ENCODE measurements around the gene TSC22D1.

GRCh38 chr13:44555207-44555606 is 20.9 kb downstream of the TSC22D1 start:
- no peak for TF ChIP-seq POLR2A (IDR thresholded peaks at IDR 0.05; ENCODE audit: low read depth, low read length)
- no peak for TF ChIP-seq CTCF (conservative IDR thresholded peaks at IDR 0.05; ENCODE audit: low read depth, low read length)
- no peak for TF ChIP-seq CEBPB (IDR thresholded peaks at IDR 0.05; ENCODE audit: low read depth, low read length)
- TF ChIP-seq MAZ (IDR thresholded peaks at IDR 0.05; ENCODE audit: borderline replicate concordance, low read depth, low read length), result no peak

Data from IMR-90 (cell line).